OCI-LY1 (cell line): ENCODE results near the gene PLCG2.

Experiments used
- EZH2 ChIP-seq: fragments of 200-600 bp; sonication (generic), shearing (Covaris generic); IDR thresholded peaks from 2 replicates; pipeline ENCODE4 v1.8.0; 2017; ENCODE audit warnings: borderline replicate concordance, mixed run types, mild to moderate bottlenecking, antibody characterized with exemption, low read length, moderate library complexity, mixed read lengths
- TF ChIP-seq, protein P1 (sequence below): fragments of 200-600 bp; sonication (generic), shearing (Covaris generic); IDR thresholded peaks from 2 replicates; pipeline ENCODE4 v1.5.1; 2017; ENCODE audit warnings: mild to moderate bottlenecking, antibody characterized with exemption, low read length, moderate library complexity, mixed read lengths

- TF ChIP-seq, protein P1, sequence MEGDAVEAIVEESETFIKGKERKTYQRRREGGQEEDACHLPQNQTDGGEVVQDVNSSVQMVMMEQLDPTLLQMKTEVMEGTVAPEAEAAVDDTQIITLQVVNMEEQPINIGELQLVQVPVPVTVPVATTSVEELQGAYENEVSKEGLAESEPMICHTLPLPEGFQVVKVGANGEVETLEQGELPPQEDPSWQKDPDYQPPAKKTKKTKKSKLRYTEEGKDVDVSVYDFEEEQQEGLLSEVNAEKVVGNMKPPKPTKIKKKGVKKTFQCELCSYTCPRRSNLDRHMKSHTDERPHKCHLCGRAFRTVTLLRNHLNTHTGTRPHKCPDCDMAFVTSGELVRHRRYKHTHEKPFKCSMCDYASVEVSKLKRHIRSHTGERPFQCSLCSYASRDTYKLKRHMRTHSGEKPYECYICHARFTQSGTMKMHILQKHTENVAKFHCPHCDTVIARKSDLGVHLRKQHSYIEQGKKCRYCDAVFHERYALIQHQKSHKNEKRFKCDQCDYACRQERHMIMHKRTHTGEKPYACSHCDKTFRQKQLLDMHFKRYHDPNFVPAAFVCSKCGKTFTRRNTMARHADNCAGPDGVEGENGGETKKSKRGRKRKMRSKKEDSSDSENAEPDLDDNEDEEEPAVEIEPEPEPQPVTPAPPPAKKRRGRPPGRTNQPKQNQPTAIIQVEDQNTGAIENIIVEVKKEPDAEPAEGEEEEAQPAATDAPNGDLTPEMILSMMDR = no peak
- TF ChIP-seq EZH2 = no peak
These were observed 157.3 kb downstream of the PLCG2 start for GRCh38 chr16:81936209-81937000.
